SH-SY5Y (cell line): ENCODE results near the gene LRIG1.

Experiments used
- GATA2 ChIP-seq: IDR thresholded peaks from 2 replicates; pipeline ENCODE4 v1.6.1; 2011; ENCODE audit warnings: mild to moderate bottlenecking, low read depth, low read length
- GATA3 ChIP-seq: IDR thresholded peaks from 2 replicates; pipeline ENCODE4 v1.6.1; 2011; ENCODE audit warnings: low read depth, mild to moderate bottlenecking, low read length, moderate library complexity

DNA sequence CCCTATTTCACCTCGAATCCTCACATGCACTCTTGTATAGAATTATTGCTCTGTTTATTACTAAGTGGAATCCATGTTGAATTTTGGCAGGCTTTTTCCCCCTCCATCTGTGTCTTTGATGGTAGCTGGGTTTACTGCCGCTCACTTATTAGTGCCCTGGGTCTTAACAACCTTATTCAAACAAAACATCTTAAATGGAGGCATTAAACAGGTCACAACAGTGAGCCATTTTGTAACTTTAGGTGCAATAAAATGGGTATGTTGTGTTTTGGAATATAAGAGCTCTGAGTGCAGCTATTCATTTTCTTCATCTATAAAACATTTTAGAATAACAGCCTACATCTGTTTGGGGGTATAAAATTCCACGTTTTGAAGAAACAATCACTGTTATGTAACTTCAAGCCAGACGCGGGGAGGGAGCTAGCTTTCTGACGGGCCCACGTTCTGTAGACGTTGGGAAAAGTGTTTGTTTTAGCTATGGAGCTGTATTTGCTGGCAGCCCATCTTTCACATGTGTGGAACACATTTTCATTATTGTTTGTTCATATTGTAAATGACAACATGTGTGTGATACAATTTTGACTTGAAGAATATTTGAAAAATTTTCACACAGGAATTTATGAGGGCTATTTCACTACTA lies 158.0 kb downstream of the LRIG1 start:
- TF ChIP-seq GATA2, result no peak
- TF ChIP-seq GATA3, result no peak
